GM12864 (cell line): Measurements from ENCODE around the gene TTC23L.

Experiments
- DNase-seq: peaks from one replicate; pipeline ENCODE4 v3.0.0-alpha.2; 2011; ENCODE audit warnings: low read depth
- H3K4me3 ChIP-seq: 2 replicates; pipeline ENCODE4 v1.5.1; 2011; ENCODE audit warnings: mild to moderate bottlenecking, low read depth, low read length, control low read depth
- TF ChIP-seq, protein P1 (sequence below): IDR thresholded peaks from 2 replicates; pipeline ENCODE4 v1.5.1; 2011; ENCODE audit warnings: low read depth, mild to moderate bottlenecking, moderate library complexity, low read length, control low read depth, inconsistent platforms; ENCODE audit errors: missing control alignments

TTC23L gene

DNA sequence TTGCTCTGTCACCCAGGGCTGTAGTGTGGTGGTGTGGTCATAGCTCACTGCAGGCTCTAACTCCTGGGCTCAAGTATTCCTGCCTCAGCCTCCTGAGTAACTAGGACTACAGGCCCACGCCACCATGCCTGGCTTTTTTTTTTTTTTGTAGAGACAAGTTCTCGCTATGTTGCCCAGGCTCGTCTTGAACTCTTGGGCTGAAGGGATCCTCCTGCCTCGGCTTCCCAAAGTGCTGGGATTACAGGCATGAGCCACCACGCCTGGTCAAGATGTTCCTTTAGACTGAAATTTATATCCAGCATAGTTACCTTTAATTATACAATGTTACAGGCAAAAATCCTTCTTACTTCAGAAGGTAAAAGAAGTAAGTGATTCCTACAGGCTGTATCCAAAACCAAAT lies 88.8 kb downstream of the TTC23L start:
- no peak for DNase-seq
- no peak overlapping the region for H3K4me3 ChIP-seq
- TF ChIP-seq, protein P1, sequence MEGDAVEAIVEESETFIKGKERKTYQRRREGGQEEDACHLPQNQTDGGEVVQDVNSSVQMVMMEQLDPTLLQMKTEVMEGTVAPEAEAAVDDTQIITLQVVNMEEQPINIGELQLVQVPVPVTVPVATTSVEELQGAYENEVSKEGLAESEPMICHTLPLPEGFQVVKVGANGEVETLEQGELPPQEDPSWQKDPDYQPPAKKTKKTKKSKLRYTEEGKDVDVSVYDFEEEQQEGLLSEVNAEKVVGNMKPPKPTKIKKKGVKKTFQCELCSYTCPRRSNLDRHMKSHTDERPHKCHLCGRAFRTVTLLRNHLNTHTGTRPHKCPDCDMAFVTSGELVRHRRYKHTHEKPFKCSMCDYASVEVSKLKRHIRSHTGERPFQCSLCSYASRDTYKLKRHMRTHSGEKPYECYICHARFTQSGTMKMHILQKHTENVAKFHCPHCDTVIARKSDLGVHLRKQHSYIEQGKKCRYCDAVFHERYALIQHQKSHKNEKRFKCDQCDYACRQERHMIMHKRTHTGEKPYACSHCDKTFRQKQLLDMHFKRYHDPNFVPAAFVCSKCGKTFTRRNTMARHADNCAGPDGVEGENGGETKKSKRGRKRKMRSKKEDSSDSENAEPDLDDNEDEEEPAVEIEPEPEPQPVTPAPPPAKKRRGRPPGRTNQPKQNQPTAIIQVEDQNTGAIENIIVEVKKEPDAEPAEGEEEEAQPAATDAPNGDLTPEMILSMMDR = no peak

DNA sequence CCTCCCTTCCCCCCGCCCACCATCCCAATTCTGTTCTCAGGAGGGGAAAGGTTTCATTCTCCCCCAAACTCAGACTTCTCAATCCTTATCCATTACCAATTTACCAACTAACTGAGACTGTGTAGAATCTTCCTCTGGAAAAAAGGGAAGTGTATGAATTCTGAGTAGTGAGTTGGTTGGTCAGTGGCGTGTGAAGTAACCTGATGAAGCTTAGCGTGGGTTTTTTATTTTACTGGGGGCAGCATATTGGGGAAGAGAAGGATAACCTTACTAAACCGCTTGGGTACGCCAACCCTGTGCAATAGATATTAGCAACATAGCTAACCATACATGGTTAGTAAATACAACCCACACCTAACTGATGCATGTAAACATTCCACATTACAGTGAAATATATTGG lies 89.3 kb downstream of the TTC23L start:
- no peak for DNase-seq
- TF ChIP-seq, protein P1 = no peak
- no peak overlapping the region for H3K4me3 ChIP-seq

DNA sequence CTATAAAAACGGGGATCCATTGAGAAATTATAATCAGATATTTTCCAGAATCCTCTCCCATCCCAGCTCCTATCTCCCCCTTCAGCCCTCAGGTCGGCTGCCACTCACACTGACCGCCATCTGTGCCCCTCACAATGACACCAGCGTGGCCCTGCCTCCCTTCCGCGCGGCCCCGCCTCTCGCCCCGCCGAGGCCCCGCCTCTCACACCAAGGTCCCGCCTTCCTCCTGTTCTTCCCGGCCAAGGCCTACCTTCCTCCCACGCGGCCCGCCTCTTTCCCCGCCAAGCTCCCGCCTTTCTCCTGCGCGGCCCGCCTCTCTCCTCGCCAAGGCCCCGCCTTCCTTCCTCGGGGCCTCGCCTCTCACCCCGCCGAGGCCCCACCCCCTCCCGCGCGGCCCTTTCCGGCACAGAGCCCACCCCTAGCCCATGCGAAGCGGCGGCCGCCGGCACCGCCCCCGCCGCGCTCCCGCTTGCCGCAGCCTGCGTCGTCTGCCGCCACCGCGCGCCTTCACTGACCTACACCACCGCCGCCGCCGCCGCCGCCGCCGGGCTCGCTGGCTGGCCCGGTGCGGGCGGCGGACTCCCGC lies 90.3 kb downstream of the TTC23L start, which contains the start of gene DNAJC21:
Gene DNAJC21 (plus strand): TSS at position 426 of the 586 bp plus-strand sequence. CDS start 261 bp downstream, outside the sequence.
- peak within 1 kb of the TSS; percentile 98 for H3K4me3 ChIP-seq
- TF ChIP-seq, protein P1 = no peak
- peak; percentile 78 for DNase-seq

DNA sequence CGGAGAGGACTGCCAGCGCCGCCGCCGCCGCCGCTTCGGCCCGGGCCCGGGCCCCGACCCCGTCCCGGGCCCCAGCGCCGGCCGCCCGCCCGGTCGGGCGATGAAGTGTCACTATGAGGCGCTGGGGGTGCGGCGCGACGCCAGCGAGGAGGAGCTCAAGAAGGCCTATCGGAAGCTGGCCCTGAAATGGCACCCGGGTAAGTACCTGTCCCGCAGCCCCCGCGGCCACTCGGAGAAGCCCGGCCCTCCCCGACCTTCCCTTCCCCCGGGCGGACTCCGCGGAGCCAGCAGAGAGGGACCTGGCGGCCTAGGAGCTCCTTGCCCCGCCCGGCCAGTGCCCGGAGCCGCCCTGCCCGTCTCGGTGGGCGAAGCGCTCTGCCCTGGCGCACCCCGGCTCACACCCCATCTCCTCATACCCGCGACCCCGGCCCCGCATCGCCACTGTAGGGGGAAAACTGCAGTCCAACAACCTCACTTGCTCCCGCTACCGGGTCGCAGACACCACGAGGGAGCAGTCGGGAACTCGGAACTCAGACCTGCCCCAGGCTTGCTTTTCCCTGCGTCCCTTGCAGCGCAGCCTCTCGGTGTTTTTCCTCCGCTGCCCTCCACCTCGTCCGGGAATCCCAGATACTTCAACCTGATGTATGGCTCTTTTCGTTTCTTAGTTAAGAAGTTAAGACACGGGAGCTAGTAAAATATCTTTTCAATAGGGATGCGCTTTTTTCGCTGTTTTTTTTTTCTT lies 90.9 kb downstream of the TTC23L start:
- TF ChIP-seq, protein P1 = no peak
- DNase-seq = peak; percentile 59
- H3K4me3 ChIP-seq = peak overlapping the region; percentile 98

GRCh38 chr5:34930462-34930844 lies 91.5 kb downstream of the TTC23L start:
- DNase-seq = no peak
- H3K4me3 ChIP-seq = peak overlapping the region; percentile 98

GRCh38 chr5:34930870-34931269 lies 91.9 kb downstream of the TTC23L start:
- H3K4me3 ChIP-seq = peak overlapping the region; percentile 98
- TF ChIP-seq, protein P1 = no peak
- no peak for DNase-seq

More at GRCh38 chr5:34930462-34930844, 91.5 kb downstream of the TTC23L start:
- TF ChIP-seq, protein P1 = no peak
